GM12878 (cell line): Measurements from ENCODE around the gene SF1. TPM values are rescaled to one million over a fixed set of nuclear protein-coding genes. Genes with fewer than 3 reads are reported as not detected.

Source experiments
- ATAC-seq: fragments of 200-7000 bp; cut with Tn5 transposase; 3 replicates; pipeline ENCODE4 v1.9.1; 2020; ENCODE audit warnings: mild to moderate bottlenecking, moderate library complexity
- BruUV-seq: library from RNA; stranded (reverse); fragments of 400-500 nt; replicated peaks from 2 replicates; lab custom pipeline; 2021; lab: Mats Ljungman, UMichigan
- CTCF ChIA-PET: fragments of 300-600 bp; sonication (Branson Sonifier 250); formaldehyde crosslinking; extraction: SDS; loops from one replicate; lab custom pipeline; 2021; ENCODE audit warnings: inconsistent platforms; lab: Yijun Ruan, JAX
- POLR2A ChIA-PET: fragments of 350-600 bp; formaldehyde crosslinking; extraction: SDS; loops from one replicate; lab custom pipeline; 2021; ENCODE audit warnings: inconsistent platforms; lab: Charles Lee
- RAD21 ChIA-PET: fragments of 300-600 bp; sonication (Branson Sonifier 250); formaldehyde crosslinking; loops from one replicate; lab custom pipeline; 2023; ENCODE audit warnings: antibody characterized with exemption; ENCODE audit not compliant: unreplicated experiment; lab: Charles Lee
- SMC1A ChIA-PET: fragments of 300-600 bp; sonication (Branson Sonifier 250); formaldehyde crosslinking; loops from one replicate; lab custom pipeline; 2023; ENCODE audit not compliant: unreplicated experiment, uncharacterized antibody; lab: Charles Lee
- DNase-seq: peaks from one replicate; pipeline ENCODE4 v3.0.0-alpha.2; 2011; ENCODE audit warnings: low read depth, low spot score
- FAIRE-seq: peaks from 3 replicates; lab custom pipeline; 2011; peaks lifted over from hg19 to GRCh38; lab: Jason Lieb, UNC
- H2AFZ ChIP-seq: 2 replicates; pipeline ENCODE4 v1.6.0; 2011; ENCODE audit warnings: low read depth, low read length, control low read depth; ENCODE audit not compliant: control insufficient read depth
- H3K27ac ChIP-seq: 2 replicates; pipeline ENCODE4 v1.5.1; 2011; ENCODE audit warnings: control low read depth; ENCODE audit not compliant: control insufficient read depth, insufficient read depth
- H3K27me3 ChIP-seq, 2 experiments: replicated peaks in 1 of 2; 2 replicates each; pipeline versions ENCODE4 v1.6.0 to v1.6.1; 2011; ENCODE audit warnings: low read length in 1 of 2; ENCODE audit not compliant: control insufficient read depth in 2 of 2, insufficient read depth in 2 of 2
- H3K36me3 ChIP-seq, 2 experiments: 2 replicates each; pipeline ENCODE4 v1.5.1; 2011; ENCODE audit warnings: low read length in 1 of 2; ENCODE audit not compliant: control insufficient read depth in 2 of 2, insufficient read depth in 2 of 2
- H3K4me1 ChIP-seq: 2 replicates; pipeline ENCODE4 v1.6.1; 2011; ENCODE audit warnings: mild to moderate bottlenecking, low read length, moderate library complexity, mixed read lengths; ENCODE audit not compliant: control insufficient read depth, insufficient read depth
- H3K4me2 ChIP-seq: 2 replicates; pipeline ENCODE4 v1.6.0; 2011; ENCODE audit warnings: control low read depth; ENCODE audit not compliant: control insufficient read depth, insufficient read depth
- H3K4me3 ChIP-seq: fragments of 200-600 bp; sonication (generic); 2 replicates; pipeline ENCODE4 v1.5.1; 2016
- H3K79me2 ChIP-seq: 2 replicates; pipeline ENCODE4 v1.6.0; 2011; ENCODE audit warnings: low read length; ENCODE audit not compliant: control insufficient read depth, insufficient read depth
- H3K9ac ChIP-seq: 2 replicates; pipeline ENCODE4 v1.8.0; 2011; ENCODE audit warnings: low read length, control low read depth, mixed read lengths; ENCODE audit not compliant: control insufficient read depth, insufficient read depth
- H3K9me3 ChIP-seq: replicated peaks from 3 replicates; pipeline ENCODE4 v1.5.1; 2011; ENCODE audit warnings: mild to moderate bottlenecking, low read length; ENCODE audit not compliant: control insufficient read depth, insufficient read depth
- H4K20me1 ChIP-seq: 2 replicates; pipeline ENCODE4 v1.6.0; 2011; ENCODE audit not compliant: control insufficient read depth, insufficient read depth
- ATF7 ChIP-seq: fragments of 450-650 bp; IDR thresholded peaks from 2 replicates; pipeline ENCODE4 v1.6.1; 2016; ENCODE audit warnings: low read depth, mild to moderate bottlenecking
- BMI1 ChIP-seq: fragments of 450-650 bp; IDR thresholded peaks from 2 replicates; pipeline ENCODE4 v1.6.1; 2016; ENCODE audit warnings: mild to moderate bottlenecking, moderate library complexity, borderline replicate concordance
- CBFB ChIP-seq: IDR thresholded peaks from 2 replicates; pipeline ENCODE4 v1.6.1; 2016; ENCODE audit warnings: antibody characterized with exemption, low read depth
- DPF2 ChIP-seq: fragments of 450-650 bp; IDR thresholded peaks from 2 replicates; pipeline ENCODE4 v1.6.1; 2017; ENCODE audit warnings: mild to moderate bottlenecking
- FOS ChIP-seq: IDR thresholded peaks from 3 replicates; pipeline ENCODE4 v1.6.1; 2011; ENCODE audit warnings: borderline replicate concordance; ENCODE audit not compliant: insufficient read length; ENCODE audit errors: extremely low read depth
- KLF5 ChIP-seq: fragments of 450-650 bp; IDR thresholded peaks from 2 replicates; pipeline ENCODE4 v1.6.1; 2014; ENCODE audit warnings: mild to moderate bottlenecking; ENCODE audit not compliant: partially characterized antibody
- POU2F2 ChIP-seq: IDR thresholded peaks from 3 replicates; pipeline ENCODE4 v1.6.1; 2011; ENCODE audit warnings: low read depth, mild to moderate bottlenecking, low read length, borderline replicate concordance
- SMAD1 ChIP-seq: fragments of 450-650 bp; IDR thresholded peaks from 2 replicates; pipeline ENCODE4 v1.6.1; 2018; ENCODE audit warnings: mild to moderate bottlenecking, low read depth; ENCODE audit not compliant: partially characterized antibody
- SMC3 ChIP-seq: IDR thresholded peaks from 2 replicates; pipeline ENCODE4 v1.6.1; 2011; ENCODE audit warnings: low read length, improper control_type of control experiment, borderline replicate concordance
- SP1 ChIP-seq: IDR thresholded peaks from one replicate; pipeline ENCODE4 v1.6.1; 2011; ENCODE audit warnings: low read depth, low read length
- SREBF1 ChIP-seq: IDR thresholded peaks from 2 replicates; pipeline ENCODE4 v1.6.1; 2012; ENCODE audit warnings: mild to moderate bottlenecking, low read length
- SRF ChIP-seq, 2 experiments: IDR thresholded peaks; 2 replicates each; pipeline ENCODE4 v1.6.1; 2011; ENCODE audit warnings: low read depth in 2 of 2, low read length in 2 of 2, mild to moderate bottlenecking in 1 of 2, moderate library complexity in 1 of 2
- ZNF274 ChIP-seq: IDR thresholded peaks from one replicate; pipeline ENCODE4 v1.8.0; 2011; ENCODE audit not compliant: insufficient read length, insufficient read depth
- WGBS: methylation state at CpG from one replicate; pipeline ENCODE4 v1.1.6; 2016; ENCODE audit warnings: low lambda C conversion rate; ENCODE audit not compliant: insufficient replicate concordance, insufficient coverage; ENCODE audit errors: missing lambda C conversion rate; 5-methylcytosine and 5-hydroxymethylcytosine counted together
- in situ Hi-C: fragments of 300-500 bp; cut with MboI; formaldehyde crosslinking; loops from 9 replicates; pipeline ENCODE4 v1.14.3; 2018; ENCODE audit warnings: mixed read lengths
- intact Hi-C: fragments of 100-400 bp; cut with micrococcal nuclease; formaldehyde crosslinking; loops from one replicate; pipeline ENCODE4 v1.14.2; 2022; ENCODE audit not compliant: unreplicated experiment
- polyA plus RNA-seq, 11 experiments: library from polyadenylated mRNA; depleted of rRNA in 4 of 11; unstranded in 6 of 11; stranded (reverse) in 5 of 11; fragments of >200 nt; fragmentation: Nextera tagmentation in 4 of 11; fragmentation: Illumina TruSeq in 1 of 11; extraction: Ambion mirVana in 4 of 11; extraction: Trizol in 1 of 11; gene quantifications; 1 replicate in 1 of 11; 2 replicates in 10 of 11; pipeline versions ENCODE4 v1.2.1 to v1.2.3, GENCODE V29; 2011 to 2016; ENCODE audit warnings: inconsistent platforms in 2 of 11, missing spikeins in 2 of 11, low read depth in 1 of 11
- total RNA-seq, 4 experiments: library from RNA; depleted of rRNA in 3 of 4; stranded (reverse); fragments of >200 nt in 3 of 4; fragmentation: Illumina TruSeq in 1 of 4; extraction: Trizol in 1 of 4; gene quantifications; 2 replicates each; pipeline versions ENCODE4 v1.2.1 to v1.2.3, GENCODE V29; 2013 to 2021
- TF ChIP-seq, protein P1 (sequence below): IDR thresholded peaks from 2 replicates; pipeline ENCODE4 v1.6.1; 2011; ENCODE audit warnings: borderline replicate concordance, low read depth, mild to moderate bottlenecking, moderate library complexity, mixed read lengths, low read length; ENCODE audit not compliant: insufficient read depth; ENCODE audit errors: extremely low read length
- TF ChIP-seq, protein P2 (sequence below): fragments of 450-650 bp; IDR thresholded peaks from 2 replicates; pipeline ENCODE4 v1.6.1; 2017; ENCODE audit warnings: mild to moderate bottlenecking
- TF ChIP-seq, protein P3 (sequence below): IDR thresholded peaks from 2 replicates; pipeline ENCODE4 v1.6.1; 2012; ENCODE audit warnings: mild to moderate bottlenecking, low read depth, low read length

SF1 gene
- total and polyA plus RNA-seq, 10 of the 15 experiments (the other 5 are each of a cell fraction or from before 2014, with no cell fraction given): 13.6 to 337 (median 103) TPM

DNA sequence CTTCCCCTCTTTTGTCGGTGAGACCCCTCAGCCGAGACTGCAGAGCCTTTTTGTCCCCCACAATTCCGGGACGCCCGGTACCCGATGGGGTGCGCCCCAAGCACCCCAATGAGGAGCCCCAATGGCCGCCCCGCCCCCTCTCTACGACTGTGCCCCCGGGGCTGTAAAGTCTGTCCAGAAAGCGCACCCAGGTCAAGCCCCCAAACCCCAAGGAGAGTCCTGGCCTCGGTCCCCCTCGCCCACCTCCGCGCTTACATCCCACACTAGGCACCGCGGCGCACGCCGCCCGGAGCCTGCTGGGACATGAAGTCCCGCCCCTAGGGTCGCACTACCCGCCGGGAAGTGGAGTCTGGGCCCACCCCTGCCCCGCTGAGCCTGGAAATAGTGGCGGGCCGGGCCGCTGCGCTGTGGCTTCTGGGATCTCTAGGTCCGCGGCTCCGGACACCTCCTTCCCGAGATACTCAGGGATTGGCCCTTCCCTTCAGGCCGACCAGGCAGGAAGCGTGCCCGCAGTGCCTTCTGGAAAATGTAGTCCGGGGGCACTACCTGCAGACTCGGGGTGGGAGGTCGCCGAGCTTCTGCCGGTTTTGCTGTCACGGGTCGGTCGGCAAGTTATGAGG is 32.0 kb upstream of the SF1 start, which contains the start of gene MEN1:
MEN1 (minus strand) TSS at position 281 of the 620 bp plus-strand sequence. CDS start 442 bp downstream, outside the sequence.
- Histone ChIP-seq H3K79me2 (peaks cover 2% of the 10 kb centered on the region), H3K36me3 (no peaks in the 10 kb centered on the region; a peak in 2 of 4 replicates), H2AFZ (peak within 1 kb of the TSS; percentile 80), H3K9ac (peak within 1 kb of the TSS; percentile 70; the same call in 1 of the 2 replicates), H3K27ac (peak within 1 kb of the TSS; percentile 50), H3K9me3 (no peaks in the 10 kb centered on the region), H4K20me1 (no peaks in the 10 kb centered on the region), H3K4me3 (peak within 1 kb of the TSS; percentile 94), H3K4me2 (peak within 1 kb of the TSS; percentile 84), H3K4me1 (peaks cover 22% of the 10 kb centered on the region), H3K27me3 (no peaks in the 10 kb centered on the region)
- ChIA-PET RAD21 (interaction anchor here (1.1 to 1.7 kb wide), 4 partner anchors 10 to 67 kb away, joined by 3 to 6 read pairs (median 4); partner anchors contain the start of genes CDC42BPG and RASGRP2), CTCF (interaction anchor here (0.8 to 1.6 kb wide), 3 partner anchors 11 to 121 kb away, joined by 3 to 6 read pairs (median 3); no protein-coding TSS in a partner anchor), SMC1A (interaction anchor here (0.7 to 2.5 kb wide), 6 partner anchors 8 to 38 kb away, joined by 3 to 6 read pairs (median 4); partner anchors contain the start of gene MAP4K2), POLR2A (interaction anchor here (0.7 to 1.5 kb wide), 8 partner anchors 9 to 228 kb away, joined by 3 to 8 read pairs (median 3); partner anchors contain the start of gene PPP2R5B)
- WGBS: 1% methylated on average over 45 of the region's 46 CpGs
- peak; percentile 55 for DNase-seq
- in situ Hi-C loops (no loop called here), intact Hi-C loops (no loop called here)
- no TSS peak for BruUV-seq
- peak; percentile 64 for FAIRE-seq
- peak; percentile 90 for ATAC-seq
- TF ChIP-seq SMAD1 (no peak), POU2F2 (0 out of 3 replicates have a peak, but pooled peaks have one; percentile 18), KLF5 (no peak), ZNF274 (no peak), SP1 (no peak), DPF2 (no peak), FOS (no peak), CBFB (peak; percentile 47; the same call in 1 of the 2 replicates), SRF (IDR thresholded peaks at IDR 0.05; ENCODE audit: low read depth in 2 of 2, low read length in 2 of 2) (no peak), BMI1 (no peak), SMC3 (no peak), ATF7 (0 out of 2 replicates have a peak, but pooled peaks have one; percentile 22), SREBF1 (peak; percentile 50)
- TF ChIP-seq, protein P1, sequence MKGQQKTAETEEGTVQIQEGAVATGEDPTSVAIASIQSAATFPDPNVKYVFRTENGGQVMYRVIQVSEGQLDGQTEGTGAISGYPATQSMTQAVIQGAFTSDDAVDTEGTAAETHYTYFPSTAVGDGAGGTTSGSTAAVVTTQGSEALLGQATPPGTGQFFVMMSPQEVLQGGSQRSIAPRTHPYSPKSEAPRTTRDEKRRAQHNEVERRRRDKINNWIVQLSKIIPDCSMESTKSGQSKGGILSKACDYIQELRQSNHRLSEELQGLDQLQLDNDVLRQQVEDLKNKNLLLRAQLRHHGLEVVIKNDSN: no peak
- TF ChIP-seq, protein P2, sequence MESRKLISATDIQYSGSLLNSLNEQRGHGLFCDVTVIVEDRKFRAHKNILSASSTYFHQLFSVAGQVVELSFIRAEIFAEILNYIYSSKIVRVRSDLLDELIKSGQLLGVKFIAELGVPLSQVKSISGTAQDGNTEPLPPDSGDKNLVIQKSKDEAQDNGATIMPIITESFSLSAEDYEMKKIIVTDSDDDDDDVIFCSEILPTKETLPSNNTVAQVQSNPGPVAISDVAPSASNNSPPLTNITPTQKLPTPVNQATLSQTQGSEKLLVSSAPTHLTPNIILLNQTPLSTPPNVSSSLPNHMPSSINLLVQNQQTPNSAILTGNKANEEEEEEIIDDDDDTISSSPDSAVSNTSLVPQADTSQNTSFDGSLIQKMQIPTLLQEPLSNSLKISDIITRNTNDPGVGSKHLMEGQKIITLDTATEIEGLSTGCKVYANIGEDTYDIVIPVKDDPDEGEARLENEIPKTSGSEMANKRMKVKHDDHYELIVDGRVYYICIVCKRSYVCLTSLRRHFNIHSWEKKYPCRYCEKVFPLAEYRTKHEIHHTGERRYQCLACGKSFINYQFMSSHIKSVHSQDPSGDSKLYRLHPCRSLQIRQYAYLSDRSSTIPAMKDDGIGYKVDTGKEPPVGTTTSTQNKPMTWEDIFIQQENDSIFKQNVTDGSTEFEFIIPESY: no peak
- TF ChIP-seq, protein P3, sequence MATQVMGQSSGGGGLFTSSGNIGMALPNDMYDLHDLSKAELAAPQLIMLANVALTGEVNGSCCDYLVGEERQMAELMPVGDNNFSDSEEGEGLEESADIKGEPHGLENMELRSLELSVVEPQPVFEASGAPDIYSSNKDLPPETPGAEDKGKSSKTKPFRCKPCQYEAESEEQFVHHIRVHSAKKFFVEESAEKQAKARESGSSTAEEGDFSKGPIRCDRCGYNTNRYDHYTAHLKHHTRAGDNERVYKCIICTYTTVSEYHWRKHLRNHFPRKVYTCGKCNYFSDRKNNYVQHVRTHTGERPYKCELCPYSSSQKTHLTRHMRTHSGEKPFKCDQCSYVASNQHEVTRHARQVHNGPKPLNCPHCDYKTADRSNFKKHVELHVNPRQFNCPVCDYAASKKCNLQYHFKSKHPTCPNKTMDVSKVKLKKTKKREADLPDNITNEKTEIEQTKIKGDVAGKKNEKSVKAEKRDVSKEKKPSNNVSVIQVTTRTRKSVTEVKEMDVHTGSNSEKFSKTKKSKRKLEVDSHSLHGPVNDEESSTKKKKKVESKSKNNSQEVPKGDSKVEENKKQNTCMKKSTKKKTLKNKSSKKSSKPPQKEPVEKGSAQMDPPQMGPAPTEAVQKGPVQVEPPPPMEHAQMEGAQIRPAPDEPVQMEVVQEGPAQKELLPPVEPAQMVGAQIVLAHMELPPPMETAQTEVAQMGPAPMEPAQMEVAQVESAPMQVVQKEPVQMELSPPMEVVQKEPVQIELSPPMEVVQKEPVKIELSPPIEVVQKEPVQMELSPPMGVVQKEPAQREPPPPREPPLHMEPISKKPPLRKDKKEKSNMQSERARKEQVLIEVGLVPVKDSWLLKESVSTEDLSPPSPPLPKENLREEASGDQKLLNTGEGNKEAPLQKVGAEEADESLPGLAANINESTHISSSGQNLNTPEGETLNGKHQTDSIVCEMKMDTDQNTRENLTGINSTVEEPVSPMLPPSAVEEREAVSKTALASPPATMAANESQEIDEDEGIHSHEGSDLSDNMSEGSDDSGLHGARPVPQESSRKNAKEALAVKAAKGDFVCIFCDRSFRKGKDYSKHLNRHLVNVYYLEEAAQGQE: no peak
